ENCODE data around the gene CA6. TPM values are rescaled to one million over a fixed set of nuclear protein-coding genes. Genes with fewer than 3 reads are reported as not detected.

Gene CA6
- total RNA-seq, 1 experiment from 2014 or later, result not detected

DNA sequence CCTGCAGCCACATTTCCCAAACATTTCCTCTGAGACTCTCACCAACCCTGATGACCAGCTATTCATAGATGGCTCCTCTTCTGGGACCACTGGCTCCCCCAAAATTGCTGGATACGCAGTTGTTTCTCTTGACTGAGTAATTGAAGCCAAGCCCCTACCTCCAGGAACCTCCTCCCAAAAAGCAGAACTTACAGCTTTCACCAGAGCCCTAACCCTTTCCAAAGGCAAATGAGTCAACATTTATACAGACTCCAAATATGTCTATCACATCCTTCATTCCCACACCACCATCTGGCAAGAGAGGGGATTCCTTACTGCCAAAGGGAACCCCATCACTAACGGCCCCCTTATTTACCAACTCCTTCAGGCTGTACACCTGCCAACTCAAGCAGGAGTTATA lies 20.3 kb upstream of the CA6 start:
- Histone ChIP-seq H3T11ph (ENCODE audit: low read length) (no peak overlapping the region), H3K23ac (ENCODE audit: insufficient read length, low read depth, low read length) (no peak overlapping the region), H3K27me3 (ENCODE audit: insufficient read depth, low read length) (no peaks in the 10 kb centered on the region), H2BK5ac (ENCODE audit: insufficient read length, low read length) (no peak overlapping the region), H2BK120ac (ENCODE audit: low read depth, low read length, poor library complexity, severe bottlenecking) (no peak overlapping the region), H3K9me3 (ENCODE audit: control insufficient read depth, low read depth, low read length) (no peaks in the 10 kb centered on the region), H2AK5ac (ENCODE audit: insufficient read length, low read length) (no peak overlapping the region), H3K18ac (ENCODE audit: insufficient read length, low read depth, low read length) (no peak overlapping the region), H3K4ac (ENCODE audit: low read depth, low read length) (no peak overlapping the region), H3K79me2 (ENCODE audit: insufficient read depth, low read length) (no peaks in the 10 kb centered on the region), H4K8ac (replicated peaks; ENCODE audit: insufficient read length, low read depth, low read length) (no peak overlapping the region), H3K79me1 (ENCODE audit: insufficient read depth, low read depth, low read length, poor library complexity, severe bottlenecking) (no peaks in the 10 kb centered on the region), H3K14ac (ENCODE audit: insufficient read depth, low read length) (no peak overlapping the region), H4K20me1 (ENCODE audit: control insufficient read depth, insufficient read depth, insufficient read length) (no peaks in the 10 kb centered on the region), H4K5ac (ENCODE audit: insufficient read length, low read depth, low read length) (no peak overlapping the region), H3K4me1 (ENCODE audit: insufficient read depth, low read length) (no peaks in the 10 kb centered on the region), H2BK20ac (ENCODE audit: low read depth, low read length, poor library complexity, severe bottlenecking) (no peak overlapping the region), H3K23me2 (ENCODE audit: insufficient read length, low read depth, low read length, poor library complexity, severe bottlenecking) (no peaks in the 10 kb centered on the region), H2BK15ac (ENCODE audit: low read depth, low read length) (no peak overlapping the region), H2AFZ (ENCODE audit: low read length) (no peak overlapping the region), H3K4me2 (ENCODE audit: insufficient read depth, insufficient read length, low read length) (no peak overlapping the region), H3K27ac (ENCODE audit: insufficient read length, low read depth, low read length) (no peak overlapping the region), H3K56ac (ENCODE audit: insufficient read length, low read depth, low read length) (no peak overlapping the region), H3K9ac (ENCODE audit: extremely low read depth, insufficient read length, low read length) (no peak overlapping the region), H2BK12ac (ENCODE audit: insufficient read length, low read depth, low read length) (no peak overlapping the region), H4K91ac (ENCODE audit: insufficient read length, low read depth, low read length) (no peak overlapping the region)
- Mint-ChIP-seq H3K27ac (no peak overlapping the region), H3K27me3 (ENCODE audit: low read depth) (peaks cover 1% of the 10 kb centered on the region; the same call in 1 of the 2 replicates), H3K36me3 (ENCODE audit: insufficient read depth in 1 of 3, low read depth in 3 of 3) (no peaks in the 10 kb centered on the region), H3K9me3 (no peaks in the 10 kb centered on the region), H3K4me3 (no peak overlapping the region), H3K4me1 (no peaks in the 10 kb centered on the region; a peak in 1 of 4 replicates)
- no peak for DNase-seq
- WGBS (ENCODE audit: extremely low coverage, insufficient read length, low lambda C conversion rate), result no CpG with 5 or more reads among the region's 2 CpGs
- TF ChIP-seq, protein P1, sequence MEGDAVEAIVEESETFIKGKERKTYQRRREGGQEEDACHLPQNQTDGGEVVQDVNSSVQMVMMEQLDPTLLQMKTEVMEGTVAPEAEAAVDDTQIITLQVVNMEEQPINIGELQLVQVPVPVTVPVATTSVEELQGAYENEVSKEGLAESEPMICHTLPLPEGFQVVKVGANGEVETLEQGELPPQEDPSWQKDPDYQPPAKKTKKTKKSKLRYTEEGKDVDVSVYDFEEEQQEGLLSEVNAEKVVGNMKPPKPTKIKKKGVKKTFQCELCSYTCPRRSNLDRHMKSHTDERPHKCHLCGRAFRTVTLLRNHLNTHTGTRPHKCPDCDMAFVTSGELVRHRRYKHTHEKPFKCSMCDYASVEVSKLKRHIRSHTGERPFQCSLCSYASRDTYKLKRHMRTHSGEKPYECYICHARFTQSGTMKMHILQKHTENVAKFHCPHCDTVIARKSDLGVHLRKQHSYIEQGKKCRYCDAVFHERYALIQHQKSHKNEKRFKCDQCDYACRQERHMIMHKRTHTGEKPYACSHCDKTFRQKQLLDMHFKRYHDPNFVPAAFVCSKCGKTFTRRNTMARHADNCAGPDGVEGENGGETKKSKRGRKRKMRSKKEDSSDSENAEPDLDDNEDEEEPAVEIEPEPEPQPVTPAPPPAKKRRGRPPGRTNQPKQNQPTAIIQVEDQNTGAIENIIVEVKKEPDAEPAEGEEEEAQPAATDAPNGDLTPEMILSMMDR (conservative IDR thresholded peaks at IDR 0.05), result no peak

Data from H9 (cell line).